Measurements from ENCODE around the gene RNF13.

DNA sequence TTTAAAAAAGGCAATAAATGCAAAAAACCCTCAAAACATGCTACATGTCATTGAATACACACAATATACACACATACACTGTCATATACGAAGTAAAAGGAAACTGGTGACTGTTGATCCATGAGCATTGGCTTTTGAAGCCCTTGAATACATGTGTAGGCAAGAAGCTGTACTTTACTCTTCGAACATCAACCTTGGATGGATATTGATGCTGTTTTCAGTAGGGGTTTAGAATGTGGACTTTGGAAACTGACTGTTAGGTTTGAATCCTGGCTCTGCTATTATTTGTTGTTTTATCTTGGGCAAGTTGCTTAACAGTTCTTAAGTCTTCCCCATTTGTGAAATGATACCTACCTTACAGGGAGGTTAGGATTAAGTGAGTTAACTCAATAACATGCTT is 30.5 kb downstream of the RNF13 start:
- no peak for TF ChIP-seq POLR2A (IDR thresholded peaks at IDR 0.05; ENCODE audit: low read length)
- no peak for TF ChIP-seq GATA1 (IDR thresholded peaks at IDR 0.05; ENCODE audit: low read depth, low read length)
